SK-N-SH (cell line): ENCODE data around the gene SLC37A1. TPM values are rescaled to one million over a fixed set of nuclear protein-coding genes. Genes with fewer than 3 reads are reported as not detected.

ENCODE experiments used
- CTCF ChIA-PET: fragments of 300-600, 350-600 bp; formaldehyde crosslinking; extraction: SDS; loops from one replicate; lab custom pipeline; 2021; lab: Yijun Ruan, JAX
- POLR2A ChIA-PET: fragments of 350-600 bp; sonication (Branson Sonifier 250); formaldehyde crosslinking; extraction: SDS; loops from one replicate; lab custom pipeline; 2020; ENCODE audit warnings: antibody characterized with exemption, inconsistent platforms; lab: Yijun Ruan, JAX
- DNase-seq: peaks from one replicate; pipeline ENCODE4 v3.0.0; 2012
- H2AFZ ChIP-seq: fragments of 200-600 bp; sonication (generic); 2 replicates; pipeline ENCODE4 v1.8.1; 2016; ENCODE audit warnings: antibody characterized with exemption, mild to moderate bottlenecking, low read depth
- H3F3A ChIP-seq: fragments of 200-600 bp; sonication (generic); replicated peaks from 2 replicates; pipeline ENCODE3; 2016; ENCODE audit warnings: antibody characterized with exemption, mild to moderate bottlenecking; ENCODE audit not compliant: insufficient read depth
- H3K27ac ChIP-seq, 2 experiments: fragments of 200-500 bp in 1 of 2; fragments of 200-600 bp in 1 of 2; sonication (Bioruptor generic) in 1 of 2; sonication (generic), shearing (Covaris generic) in 1 of 2; 2 replicates each; pipeline versions ENCODE4 v1.5.1 to v1.6.1; 2014 to 2016; ENCODE audit warnings: low read depth in 2 of 2, inconsistent platforms in 1 of 2, low read length in 1 of 2, mild to moderate bottlenecking in 1 of 2, mixed read lengths in 1 of 2
- H3K27me3 ChIP-seq: fragments of 200-600 bp; sonication (generic), shearing (Covaris generic); 2 replicates; pipeline ENCODE4 v1.6.1; 2016; ENCODE audit warnings: mixed run types; ENCODE audit not compliant: insufficient read depth
- H3K36me3 ChIP-seq, 2 experiments: fragments of 200-500 bp in 1 of 2; fragments of 200-600 bp in 1 of 2; sonication (Bioruptor generic) in 1 of 2; sonication (generic) in 1 of 2; replicated peaks in 1 of 2; 2 replicates each; pipeline versions ENCODE3 to v1.5.1; 2014 to 2016; ENCODE audit warnings: low read length in 1 of 2, mild to moderate bottlenecking in 1 of 2; ENCODE audit not compliant: insufficient read depth in 2 of 2, control insufficient read depth in 1 of 2
- H3K4me1 ChIP-seq, 2 experiments: fragments of 200-500 bp in 1 of 2; fragments of 200-600 bp in 1 of 2; sonication (Bioruptor generic) in 1 of 2; sonication (generic), shearing (Covaris generic) in 1 of 2; 2 replicates each; pipeline versions ENCODE4 v1.5.1 to v1.6.1; 2014 to 2016; ENCODE audit warnings: low read depth in 1 of 2, low read length in 1 of 2, mixed run types in 1 of 2; ENCODE audit not compliant: insufficient read depth in 2 of 2, control insufficient read depth in 1 of 2
- H3K4me2 ChIP-seq: fragments of 200-600 bp; sonication (generic), shearing (Covaris generic); 2 replicates; pipeline ENCODE4 v1.6.1; 2017; ENCODE audit warnings: mixed run types
- H3K4me3 ChIP-seq, 2 experiments: fragments of 200-500 bp in 1 of 2; fragments of 200-600 bp in 1 of 2; sonication (Bioruptor generic) in 1 of 2; sonication (generic), shearing (Covaris generic) in 1 of 2; 2 replicates each; pipeline versions ENCODE4 v1.5.1 to v1.8.1; 2014 to 2016; ENCODE audit warnings: low read depth in 2 of 2, inconsistent platforms in 1 of 2, low read length in 1 of 2, mild to moderate bottlenecking in 1 of 2, mixed read lengths in 1 of 2, moderate library complexity in 1 of 2
- H3K79me2 ChIP-seq: fragments of 200-600 bp; sonication (generic); 2 replicates; pipeline ENCODE4 v1.8.1; 2017; ENCODE audit warnings: mild to moderate bottlenecking; ENCODE audit not compliant: insufficient read depth
- H3K9ac ChIP-seq: fragments of 200-600 bp; sonication (generic); 2 replicates; pipeline ENCODE4 v1.6.1; 2017; ENCODE audit warnings: mixed run types
- H3K9me2 ChIP-seq: fragments of 200-600 bp; sonication (generic); 2 replicates; pipeline ENCODE4 v1.6.1; 2017; ENCODE audit warnings: mixed run types
- H3K9me3 ChIP-seq: fragments of 200-600 bp; sonication (generic); 2 replicates; pipeline ENCODE4 v1.6.1; 2017; ENCODE audit warnings: mixed run types, mild to moderate bottlenecking, moderate library complexity
- H4K20me1 ChIP-seq: fragments of 200-600 bp; sonication (generic); 2 replicates; pipeline ENCODE4 v1.6.1; 2017; ENCODE audit warnings: mild to moderate bottlenecking, mixed run types; ENCODE audit not compliant: insufficient read depth
- CHD2 ChIP-seq: fragments of 150-350 bp; IDR thresholded peaks from 2 replicates; pipeline ENCODE4 v1.6.1; 2018; ENCODE audit warnings: low read length; ENCODE audit not compliant: partially characterized antibody
- ELF1 ChIP-seq: IDR thresholded peaks from 2 replicates; pipeline ENCODE4 v1.4.0; 2012
- EP300 ChIP-seq, 2 experiments: IDR thresholded peaks; 2 replicates each; pipeline versions ENCODE4 v1.4.0 to v1.6.1; 2012; ENCODE audit warnings: borderline replicate concordance in 1 of 2, low read depth in 1 of 2, low read length in 1 of 2
- EZH2phosphoT487 ChIP-seq: fragments of 200-600 bp; sonication (generic); IDR thresholded peaks from 2 replicates; pipeline ENCODE4 v1.6.1; 2017; ENCODE audit warnings: low read depth, mixed run types, mild to moderate bottlenecking, antibody characterized with exemption, moderate library complexity, borderline replicate concordance
- FOXM1 ChIP-seq: IDR thresholded peaks from 2 replicates; pipeline ENCODE4 v1.4.0; 2012; ENCODE audit warnings: low read depth, mild to moderate bottlenecking
- GATA2 ChIP-seq: sonication (generic); formaldehyde crosslinking; IDR thresholded peaks from 2 replicates; pipeline ENCODE4 v1.5.0; 2020; ENCODE audit warnings: mild to moderate bottlenecking, missing genetic modification reagents
- MAX ChIP-seq: IDR thresholded peaks from 2 replicates; pipeline ENCODE4 v1.4.0; 2012; ENCODE audit warnings: low read depth
- NFIC ChIP-seq: IDR thresholded peaks from 2 replicates; pipeline ENCODE4 v1.4.0; 2012; ENCODE audit warnings: borderline replicate concordance
- POLR2AphosphoS5 ChIP-seq: IDR thresholded peaks from 2 replicates; pipeline ENCODE4 v1.6.1; 2012; ENCODE audit warnings: low read depth, low read length
- RFX5 ChIP-seq: IDR thresholded peaks from 2 replicates; pipeline ENCODE4 v1.6.1; 2012; ENCODE audit warnings: mild to moderate bottlenecking, improper control_type of control experiment, low read length
- SIN3A ChIP-seq: IDR thresholded peaks from 2 replicates; pipeline ENCODE4 v1.6.1; 2012; ENCODE audit warnings: low read depth, mild to moderate bottlenecking, low read length, moderate library complexity, borderline replicate concordance
- SMC3 ChIP-seq: IDR thresholded peaks from 2 replicates; pipeline ENCODE4 v1.6.1; 2012; ENCODE audit warnings: low read depth, low read length, improper control_type of control experiment
- TCF12 ChIP-seq: IDR thresholded peaks from 2 replicates; pipeline ENCODE4 v1.4.0; 2012
- USF2 ChIP-seq: fragments of 150-350 bp; IDR thresholded peaks from 2 replicates; pipeline ENCODE4 v1.6.1; 2017; ENCODE audit warnings: antibody characterized with exemption, low read length, low read depth, borderline replicate concordance
- YY1 ChIP-seq: IDR thresholded peaks from 2 replicates; pipeline ENCODE4 v1.4.0; 2012; ENCODE audit warnings: low read depth, mild to moderate bottlenecking
- WGBS: methylation state at CpG from one replicate; pipeline ENCODE4 v1.1.6; 2017; ENCODE audit warnings: low lambda C conversion rate; 5-methylcytosine and 5-hydroxymethylcytosine counted together
- polyA plus RNA-seq, 3 experiments: library from polyadenylated mRNA; depleted of rRNA; stranded (reverse); fragments of >200 nt; gene quantifications; 2 replicates each; pipeline ENCODE4 v1.2.3, GENCODE V29; 2012
- TF ChIP-seq, protein P1 (sequence below): IDR thresholded peaks from 2 replicates; pipeline ENCODE4 v1.4.0; 2012; ENCODE audit warnings: low read depth, borderline replicate concordance
- TF ChIP-seq, protein P2 (sequence below): IDR thresholded peaks from 2 replicates; pipeline ENCODE4 v1.6.1; 2012; ENCODE audit warnings: mild to moderate bottlenecking, low read depth, low read length, moderate library complexity
- TF ChIP-seq, protein P3 (sequence below): fragments of 150-350 bp; IDR thresholded peaks from 2 replicates; pipeline ENCODE4 v1.6.1; 2016; ENCODE audit warnings: mild to moderate bottlenecking, low read depth, low read length

Gene SLC37A1
- polyA plus RNA-seq, 1 of the 3 experiments (the other 2 are of a cell fraction) = 2.8 TPM

- no peak for TF ChIP-seq FOXM1
- TF ChIP-seq YY1 = no peak
- TF ChIP-seq, protein P1, sequence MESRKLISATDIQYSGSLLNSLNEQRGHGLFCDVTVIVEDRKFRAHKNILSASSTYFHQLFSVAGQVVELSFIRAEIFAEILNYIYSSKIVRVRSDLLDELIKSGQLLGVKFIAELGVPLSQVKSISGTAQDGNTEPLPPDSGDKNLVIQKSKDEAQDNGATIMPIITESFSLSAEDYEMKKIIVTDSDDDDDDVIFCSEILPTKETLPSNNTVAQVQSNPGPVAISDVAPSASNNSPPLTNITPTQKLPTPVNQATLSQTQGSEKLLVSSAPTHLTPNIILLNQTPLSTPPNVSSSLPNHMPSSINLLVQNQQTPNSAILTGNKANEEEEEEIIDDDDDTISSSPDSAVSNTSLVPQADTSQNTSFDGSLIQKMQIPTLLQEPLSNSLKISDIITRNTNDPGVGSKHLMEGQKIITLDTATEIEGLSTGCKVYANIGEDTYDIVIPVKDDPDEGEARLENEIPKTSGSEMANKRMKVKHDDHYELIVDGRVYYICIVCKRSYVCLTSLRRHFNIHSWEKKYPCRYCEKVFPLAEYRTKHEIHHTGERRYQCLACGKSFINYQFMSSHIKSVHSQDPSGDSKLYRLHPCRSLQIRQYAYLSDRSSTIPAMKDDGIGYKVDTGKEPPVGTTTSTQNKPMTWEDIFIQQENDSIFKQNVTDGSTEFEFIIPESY = no peak
- TF ChIP-seq, protein P2, sequence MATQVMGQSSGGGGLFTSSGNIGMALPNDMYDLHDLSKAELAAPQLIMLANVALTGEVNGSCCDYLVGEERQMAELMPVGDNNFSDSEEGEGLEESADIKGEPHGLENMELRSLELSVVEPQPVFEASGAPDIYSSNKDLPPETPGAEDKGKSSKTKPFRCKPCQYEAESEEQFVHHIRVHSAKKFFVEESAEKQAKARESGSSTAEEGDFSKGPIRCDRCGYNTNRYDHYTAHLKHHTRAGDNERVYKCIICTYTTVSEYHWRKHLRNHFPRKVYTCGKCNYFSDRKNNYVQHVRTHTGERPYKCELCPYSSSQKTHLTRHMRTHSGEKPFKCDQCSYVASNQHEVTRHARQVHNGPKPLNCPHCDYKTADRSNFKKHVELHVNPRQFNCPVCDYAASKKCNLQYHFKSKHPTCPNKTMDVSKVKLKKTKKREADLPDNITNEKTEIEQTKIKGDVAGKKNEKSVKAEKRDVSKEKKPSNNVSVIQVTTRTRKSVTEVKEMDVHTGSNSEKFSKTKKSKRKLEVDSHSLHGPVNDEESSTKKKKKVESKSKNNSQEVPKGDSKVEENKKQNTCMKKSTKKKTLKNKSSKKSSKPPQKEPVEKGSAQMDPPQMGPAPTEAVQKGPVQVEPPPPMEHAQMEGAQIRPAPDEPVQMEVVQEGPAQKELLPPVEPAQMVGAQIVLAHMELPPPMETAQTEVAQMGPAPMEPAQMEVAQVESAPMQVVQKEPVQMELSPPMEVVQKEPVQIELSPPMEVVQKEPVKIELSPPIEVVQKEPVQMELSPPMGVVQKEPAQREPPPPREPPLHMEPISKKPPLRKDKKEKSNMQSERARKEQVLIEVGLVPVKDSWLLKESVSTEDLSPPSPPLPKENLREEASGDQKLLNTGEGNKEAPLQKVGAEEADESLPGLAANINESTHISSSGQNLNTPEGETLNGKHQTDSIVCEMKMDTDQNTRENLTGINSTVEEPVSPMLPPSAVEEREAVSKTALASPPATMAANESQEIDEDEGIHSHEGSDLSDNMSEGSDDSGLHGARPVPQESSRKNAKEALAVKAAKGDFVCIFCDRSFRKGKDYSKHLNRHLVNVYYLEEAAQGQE = no peak
- no peak for TF ChIP-seq GATA2 (CRISPR knock-in tag)
- no peak for TF ChIP-seq EP300 (IDR thresholded peaks at IDR 0.05; ENCODE audit: borderline replicate concordance in 1 of 2, low read depth in 1 of 2, low read length in 1 of 2)
- TF ChIP-seq TCF12 = no peak
- TF ChIP-seq, protein P3, sequence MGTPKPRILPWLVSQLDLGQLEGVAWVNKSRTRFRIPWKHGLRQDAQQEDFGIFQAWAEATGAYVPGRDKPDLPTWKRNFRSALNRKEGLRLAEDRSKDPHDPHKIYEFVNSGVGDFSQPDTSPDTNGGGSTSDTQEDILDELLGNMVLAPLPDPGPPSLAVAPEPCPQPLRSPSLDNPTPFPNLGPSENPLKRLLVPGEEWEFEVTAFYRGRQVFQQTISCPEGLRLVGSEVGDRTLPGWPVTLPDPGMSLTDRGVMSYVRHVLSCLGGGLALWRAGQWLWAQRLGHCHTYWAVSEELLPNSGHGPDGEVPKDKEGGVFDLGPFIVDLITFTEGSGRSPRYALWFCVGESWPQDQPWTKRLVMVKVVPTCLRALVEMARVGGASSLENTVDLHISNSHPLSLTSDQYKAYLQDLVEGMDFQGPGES = no peak
- no peak for TF ChIP-seq NFIC
- no peak for TF ChIP-seq EZH2phosphoT487
- TF ChIP-seq POLR2AphosphoS5 = no peak
- TF ChIP-seq SIN3A = no peak
- no peak for TF ChIP-seq USF2
- no peak for TF ChIP-seq MAX
- no peak for TF ChIP-seq CHD2
- TF ChIP-seq SMC3 = no peak
- TF ChIP-seq ELF1 = no peak
- no peak for TF ChIP-seq RFX5
- Histone ChIP-seq H3K9me2 (no peaks in the 10 kb centered on the region; the same call in 1 of the 2 replicates), H3K79me2 (no peaks in the 10 kb centered on the region), H3F3A (no peaks in the 10 kb centered on the region), H3K36me3 (no peaks in the 10 kb centered on the region), H3K27me3 (no peaks in the 10 kb centered on the region), H3K4me3 (no peak overlapping the region), H4K20me1 (no peaks in the 10 kb centered on the region), H2AFZ (no peak overlapping the region), H3K9me3 (no peaks in the 10 kb centered on the region), H3K4me1 (peaks cover 0 to 9% of the 10 kb centered on the region in 2 experiments; a peak in 2 of 4 replicates), H3K27ac (no peak overlapping the region), H3K9ac (no peak overlapping the region), H3K4me2 (no peak overlapping the region)
- DNase-seq = no peak
- ChIA-PET POLR2A (no interaction called here), CTCF (interaction anchor here (1.0 to 1.5 kb wide), 3 partner anchors 14 to 168 kb away, joined by 3 to 4 read pairs (median 3); no protein-coding TSS in a partner anchor)
- 57% methylated on average over 7 of the region's 7 CpGs for WGBS
Observed at GRCh38 chr21:42478504-42478903, 35.1 kb upstream of the SLC37A1 start.
